Natural killer cell (primary cell): ENCODE results near the gene SOWAHC. TPM values are rescaled to one million over a fixed set of nuclear protein-coding genes. Genes with fewer than 3 reads are reported as not detected.
"Not testable (repeated sequence)": the region's sequence is repeated elsewhere in the genome, so short reads cannot be mapped to it uniquely, and the experiment has no call there.

Experiments
- ATAC-seq, 3 donors: fragments of 150-1000 bp in 2 of 3; fragments of 200-7000 bp in 1 of 3; cut with Tn5 transposase; 1 replicate in 1 of 3; 2 replicates in 2 of 3; pipeline ENCODE4 v1.10.0; 2021; ENCODE audit warnings: mild to moderate bottlenecking in 2 of 3, moderate library complexity in 2 of 3
- DNase-seq, 2 donors: peaks; one replicate each; pipeline versions ENCODE4 v3.0.0 to v3.0.0-alpha.2; 2013 to 2021; ENCODE audit warnings: mixed read lengths in 1 of 2
- H3K27ac ChIP-seq: one replicate; pipeline ENCODE4 v1.5.1; 2013; ENCODE audit warnings: mild to moderate bottlenecking, low read length
- H3K27me3 ChIP-seq: one replicate; pipeline ENCODE4 v1.6.1; 2013; ENCODE audit warnings: low read length; ENCODE audit not compliant: control insufficient read depth, insufficient read depth
- H3K36me3 ChIP-seq: one replicate; pipeline ENCODE4 v1.6.1; 2013; ENCODE audit warnings: low read length; ENCODE audit not compliant: control insufficient read depth, insufficient read depth
- H3K4me1 ChIP-seq: one replicate; pipeline ENCODE4 v1.6.1; 2013; ENCODE audit warnings: low read length; ENCODE audit not compliant: control insufficient read depth, insufficient read depth
- H3K4me3 ChIP-seq: one replicate; pipeline ENCODE4 v1.5.1; 2013; ENCODE audit warnings: low read length
- H3K9me3 ChIP-seq: one replicate; pipeline ENCODE4 v1.6.1; 2013; ENCODE audit warnings: low read length; ENCODE audit not compliant: control insufficient read depth, insufficient read depth
- H3K27ac Mint-ChIP-seq, 2 donors: one replicate each; pipeline ENCODE4 v1.8.0; 2022; ENCODE audit warnings: mild to moderate bottlenecking in 2 of 2, mixed read lengths in 2 of 2, moderate library complexity in 1 of 2
- H3K27me3 Mint-ChIP-seq, 2 donors: one replicate each; pipeline ENCODE4 v1.8.0; 2022; ENCODE audit warnings: low read depth in 2 of 2, mixed read lengths in 2 of 2
- H3K36me3 Mint-ChIP-seq: one replicate; pipeline ENCODE4 v1.8.0; 2022; ENCODE audit warnings: mixed read lengths
- H3K4me1 Mint-ChIP-seq, 2 donors: one replicate each; pipeline ENCODE4 v1.8.0; 2022; ENCODE audit warnings: mixed read lengths in 2 of 2
- H3K4me3 Mint-ChIP-seq: one replicate; pipeline ENCODE4 v1.8.0; 2022; ENCODE audit warnings: mild to moderate bottlenecking, moderate library complexity, mixed read lengths
- H3K9me3 Mint-ChIP-seq, 2 donors: one replicate each; pipeline ENCODE4 v1.8.0; 2022; ENCODE audit warnings: mixed read lengths in 2 of 2
- CTCF ChIP-seq: fragments of 200-600 bp; IDR thresholded peaks from one replicate; pipeline ENCODE4 v1.8.0; 2022; ENCODE audit warnings: antibody characterized with exemption
- WGBS: methylation state at CpG from one replicate; pipeline ENCODE4 v1.1.7; 2013; ENCODE audit warnings: missing lambda C conversion rate; ENCODE audit not compliant: insufficient coverage; 5-methylcytosine and 5-hydroxymethylcytosine counted together
- intact Hi-C: fragments of 100-400 bp; cut with micrococcal nuclease; formaldehyde crosslinking; loops from one replicate; pipeline ENCODE4 v1.14.2; 2022
- total RNA-seq, 4 donors: library from RNA; stranded (reverse); fragments of 120-200 nt in 1 of 4; gene quantifications; one replicate each; pipeline versions ENCODE4 v1.2.3 to v1.2.4, GENCODE V29; 2013 to 2022

SOWAHC gene
- total RNA-seq, 3 donors from 2014 or later (not counting 1 experiment from before 2014, with no cell fraction given): 0.16 to 0.32 (median 0.23) TPM

DNA sequence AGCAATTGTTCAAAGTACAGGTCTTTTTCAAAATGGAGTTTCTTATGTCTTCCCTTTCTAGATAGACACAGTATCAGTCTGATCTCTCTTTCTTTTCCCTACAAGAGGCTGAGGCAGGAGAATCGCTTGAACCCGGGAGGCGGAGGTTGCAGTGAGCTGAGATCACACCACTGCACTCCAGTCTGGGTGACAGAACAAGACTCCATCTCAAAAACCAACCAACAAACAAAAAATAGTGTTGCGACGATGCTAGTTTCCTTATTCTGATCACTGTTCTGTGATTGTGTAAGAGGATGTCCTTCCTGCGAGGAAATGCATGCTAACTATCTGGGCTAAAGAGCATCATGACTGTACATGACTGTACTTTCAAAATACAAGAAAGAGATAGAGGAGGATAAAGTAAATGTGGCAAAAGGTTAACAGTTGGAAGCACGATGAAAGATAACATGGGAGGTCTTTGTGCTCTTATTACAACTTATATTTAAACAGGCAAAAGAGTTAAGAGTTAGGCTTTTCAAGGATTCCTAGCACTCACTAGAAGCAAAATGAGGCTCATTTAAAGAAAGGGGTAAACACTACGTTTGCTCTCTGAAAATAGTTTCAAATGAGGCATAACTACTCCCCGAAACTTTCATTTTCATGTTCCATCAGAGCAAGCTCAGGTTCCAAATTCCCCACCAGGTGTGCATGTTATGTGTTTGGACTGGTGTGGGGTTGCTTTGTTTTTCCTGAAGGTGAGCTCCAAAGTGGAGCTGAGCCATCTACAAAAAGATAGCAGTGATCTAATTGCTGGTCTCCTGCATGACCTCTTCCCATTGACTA lies 23.8 kb downstream of the SOWAHC start:
- ATAC-seq (no peak), DNase-seq (no peak)
- Histone ChIP-seq H3K36me3 (no peaks in the 10 kb centered on the region), H3K4me1 (no peaks in the 10 kb centered on the region), H3K4me3 (no peak overlapping the region), H3K9me3 (no peaks in the 10 kb centered on the region), H3K27me3 (no peaks in the 10 kb centered on the region), H3K27ac (no peak overlapping the region)
- TF ChIP-seq CTCF: no peak
- H3K27ac Mint-ChIP-seq: no peak overlapping the region
- WGBS: 76% methylated on average over 6 of the region's 9 CpGs
- H3K4me3 Mint-ChIP-seq: no peak overlapping the region
- intact Hi-C loops: no loop called here
- H3K36me3 Mint-ChIP-seq: no peaks in the 10 kb centered on the region
- no peaks in the 10 kb centered on the region for H3K9me3 Mint-ChIP-seq
- peaks cover 6 to 14% of the 10 kb centered on the region in 2 donors for H3K27me3 Mint-ChIP-seq
- H3K4me1 Mint-ChIP-seq: no peaks in the 10 kb centered on the region

- Histone ChIP-seq H3K27ac (no peak overlapping the region), H3K4me1 (no peaks in the 10 kb centered on the region)
- H3K4me3 Mint-ChIP-seq: no peak overlapping the region
Observed at GRCh38 chr2:109638795-109639194, 24.6 kb downstream of the SOWAHC start.

GRCh38 chr2:109640000-109640399 lies 25.8 kb downstream of the SOWAHC start:
- peaks cover 2 to 14% of the 10 kb centered on the region in 2 donors for H3K27me3 Mint-ChIP-seq
- H3K4me3 ChIP-seq, DNase-seq, H3K9me3 Mint-ChIP-seq, H3K27me3 ChIP-seq, H3K4me3 Mint-ChIP-seq, H3K9me3 ChIP-seq, H3K36me3 Mint-ChIP-seq, H3K4me1 Mint-ChIP-seq, H3K27ac ChIP-seq, ATAC-seq, H3K27ac Mint-ChIP-seq, intact Hi-C loops, H3K4me1 ChIP-seq, H3K36me3 ChIP-seq: not testable (repeated sequence)
- 89% methylated on average over 9 of the region's 9 CpGs for WGBS

More at GRCh38 chr2:109638795-109639194, 24.6 kb downstream of the SOWAHC start:
- ATAC-seq: no peak
- no peak for TF ChIP-seq CTCF
- DNase-seq: no peak
- no CpG with 5 or more reads among the region's 3 CpGs for WGBS
- H3K4me1 Mint-ChIP-seq: no peaks in the 10 kb centered on the region
- no peak overlapping the region for H3K4me3 ChIP-seq
- H3K9me3 Mint-ChIP-seq: no peaks in the 10 kb centered on the region
- H3K36me3 ChIP-seq: no peaks in the 10 kb centered on the region
- H3K9me3 ChIP-seq: no peaks in the 10 kb centered on the region
- H3K27me3 Mint-ChIP-seq: peaks cover 2 to 7% of the 10 kb centered on the region in 2 donors
- H3K36me3 Mint-ChIP-seq: no peaks in the 10 kb centered on the region
- intact Hi-C loops: no loop called here
- no peaks in the 10 kb centered on the region for H3K27me3 ChIP-seq
- H3K27ac Mint-ChIP-seq: no peak overlapping the region

DNA sequence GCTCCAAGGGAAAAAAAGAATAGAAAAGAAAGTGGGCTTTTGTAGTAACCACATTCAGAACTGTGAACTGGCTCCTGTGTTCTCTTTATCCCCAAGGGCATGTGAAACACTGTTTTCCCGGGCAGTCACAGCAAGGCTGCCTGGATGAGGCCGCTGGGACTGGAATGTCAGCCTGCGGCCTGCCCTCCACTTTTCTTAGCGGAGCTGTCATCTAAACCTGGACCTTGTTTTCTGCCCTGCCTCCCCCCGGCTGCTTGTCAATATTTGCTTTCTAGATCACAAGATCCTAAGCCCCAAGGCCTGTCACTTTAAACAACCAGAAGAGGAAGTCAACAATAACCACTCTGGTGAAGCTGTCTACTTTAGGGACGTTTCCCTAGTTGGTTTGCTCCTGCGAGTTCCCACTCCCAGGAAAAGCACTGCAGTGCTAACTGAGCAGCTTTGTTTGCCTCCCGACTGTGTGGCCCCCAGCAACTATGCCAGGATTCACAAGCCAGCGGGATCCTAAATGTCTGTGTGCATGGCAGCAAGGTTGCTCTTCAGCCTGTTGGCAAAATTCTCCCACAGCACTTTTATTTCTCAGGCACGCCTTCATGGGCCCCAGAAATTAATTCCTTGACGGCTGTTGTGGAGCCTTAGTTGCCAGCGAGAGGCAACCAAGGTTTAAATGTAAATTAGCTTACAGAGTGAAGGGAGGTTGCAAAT lies 30.6 kb downstream of the SOWAHC start:
- intact Hi-C loops: no loop called here
- WGBS: 43% methylated on average over 10 of the region's 12 CpGs
- peaks cover 10 to 13% of the 10 kb centered on the region in 2 donors for H3K27me3 Mint-ChIP-seq
- H3K4me1 Mint-ChIP-seq: no peaks in the 10 kb centered on the region
- TF ChIP-seq CTCF: no peak
- Histone ChIP-seq H3K27ac (no peak overlapping the region), H3K27me3 (no peaks in the 10 kb centered on the region), H3K4me1 (no peaks in the 10 kb centered on the region), H3K36me3 (no peaks in the 10 kb centered on the region), H3K4me3 (no peak overlapping the region), H3K9me3 (no peaks in the 10 kb centered on the region)
- DNase-seq (no peak), ATAC-seq (no peak)
- H3K36me3 Mint-ChIP-seq: no peaks in the 10 kb centered on the region
- H3K9me3 Mint-ChIP-seq: no peaks in the 10 kb centered on the region
- H3K4me3 Mint-ChIP-seq: no peak overlapping the region
- H3K27ac Mint-ChIP-seq: no peak overlapping the region
